Measurements from ENCODE around the gene CAMK1D.

DNA sequence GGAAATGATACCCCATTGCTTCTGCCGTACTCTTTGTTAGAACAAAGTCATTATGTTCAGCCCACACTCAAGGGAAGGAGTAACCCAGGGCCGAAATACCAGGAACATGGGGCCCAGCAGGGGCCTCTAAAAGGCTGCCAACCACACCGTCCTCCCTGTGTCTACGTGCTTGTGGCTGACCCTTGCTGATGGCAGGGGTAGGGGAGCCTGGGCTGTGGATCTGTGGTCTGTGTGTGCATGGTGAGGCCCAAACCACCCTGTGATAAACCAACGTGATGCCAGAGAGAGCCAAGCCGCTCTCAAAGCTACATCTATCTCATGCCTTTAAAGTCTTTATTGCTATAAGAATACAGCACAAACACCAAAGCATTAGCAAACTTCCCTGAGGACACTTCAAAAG, 493.0 kb downstream of the CAMK1D start:
- TF ChIP-seq GATA2 (IDR thresholded peaks at IDR 0.05; ENCODE audit: low read depth, low read length) (no peak), GATA3 (IDR thresholded peaks at IDR 0.05; ENCODE audit: low read depth, low read length) (no peak)
